ENCODE results near the gene GPA33.

- TF ChIP-seq EGR1 (IDR thresholded peaks at IDR 0.05) = no peak
- TF ChIP-seq YY1 (IDR thresholded peaks at IDR 0.05; ENCODE audit: low read depth) = no peak
- no peak for TF ChIP-seq USF1 (IDR thresholded peaks at IDR 0.05)
Measured at GRCh38 chr1:167110586-167110985, 20.4 kb upstream of the GPA33 start.
